ENCODE measurements around the gene UPK2.
A peak's percentile ranks its signal among the peaks of the same experiment; 100 is the strongest.

UPK2 gene

GRCh38 chr11:118997627-118998387 is 41.7 kb downstream of the UPK2 start, which contains the start of gene CENATAC (continued):
- TF ChIP-seq ZNF76 (tag by site-specific recombination; IDR thresholded peaks at IDR 0.05; ENCODE audit: borderline replicate concordance, low read depth) (peak; percentile 53; the same call in 1 of the 2 replicates), ZNF292 (tag by site-specific recombination; IDR thresholded peaks at IDR 0.05; ENCODE audit: borderline replicate concordance, low read depth) (no peak), ZNF19 (tag by site-specific recombination; IDR thresholded peaks at IDR 0.05; ENCODE audit: low read depth) (no peak), ZSCAN16 (tag by site-specific recombination; IDR thresholded peaks at IDR 0.05) (no peak), ZNF132 (tag by site-specific recombination; IDR thresholded peaks at IDR 0.05; ENCODE audit: borderline replicate concordance) (no peak), ZNF266 (tag by site-specific recombination; IDR thresholded peaks at IDR 0.05; ENCODE audit: low read depth) (no peak), ZNF555 (tag by site-specific recombination; conservative IDR thresholded peaks at IDR 0.05) (no peak), ZNF621 (tag by site-specific recombination; IDR thresholded peaks at IDR 0.05) (no peak), ZNF596 (tag by site-specific recombination; IDR thresholded peaks at IDR 0.05) (no peak), YY1 (tag by site-specific recombination; IDR thresholded peaks at IDR 0.05) (peak; percentile 61), ZNF645 (tag by site-specific recombination; IDR thresholded peaks at IDR 0.05) (no peak), EGR2 (tag by site-specific recombination; IDR thresholded peaks at IDR 0.05; ENCODE audit: low read depth) (no peak), ZNF416 (tag by site-specific recombination; IDR thresholded peaks at IDR 0.05) (no peak), ZNF248 (tag by site-specific recombination; IDR thresholded peaks at IDR 0.05) (no peak), ZEB2 (tag by site-specific recombination; IDR thresholded peaks at IDR 0.05) (0 out of 2 replicates have a peak, but pooled peaks have one; percentile 13), ZNF157 (tag by site-specific recombination; IDR thresholded peaks at IDR 0.05) (no peak), ZNF544 (tag by site-specific recombination; IDR thresholded peaks at IDR 0.05) (no peak), ZNF24 (tag by site-specific recombination; IDR thresholded peaks at IDR 0.05) (peak; percentile 25; the same call in 1 of the 2 replicates), GLI4 (tag by site-specific recombination; IDR thresholded peaks at IDR 0.05) (no peak), REST (tag by site-specific recombination; IDR thresholded peaks at IDR 0.05) (no peak), ZNF629 (tag by site-specific recombination; IDR thresholded peaks at IDR 0.05) (0 out of 2 replicates have a peak, but pooled peaks have one; percentile 38), ZNF121 (tag by site-specific recombination; IDR thresholded peaks at IDR 0.05) (0 out of 2 replicates have a peak, but pooled peaks have one; percentile 37), ZNF146 (tag by site-specific recombination; IDR thresholded peaks at IDR 0.05) (no peak), ZNF692 (tag by site-specific recombination; IDR thresholded peaks at IDR 0.05) (peak; percentile 76), ZNF354C (tag by site-specific recombination; IDR thresholded peaks at IDR 0.05; ENCODE audit: borderline replicate concordance, low read depth) (no peak), ZNF837 (tag by site-specific recombination; IDR thresholded peaks at IDR 0.05) (no peak), ZNF548 (tag by site-specific recombination; IDR thresholded peaks at IDR 0.05) (no peak), ZBTB11 (tag by site-specific recombination; conservative IDR thresholded peaks at IDR 0.05; ENCODE audit: low read depth) (no peak; the same call in none of the 2 replicates), ZNF155 (tag by site-specific recombination; IDR thresholded peaks at IDR 0.05) (no peak), BCL11B (tag by site-specific recombination; IDR thresholded peaks at IDR 0.05; ENCODE audit: low read depth) (peak; percentile 94), ZNF488 (tag by site-specific recombination; IDR thresholded peaks at IDR 0.05) (no peak)

All from HEK293 (cell line).